ENCODE measurements around the gene LGMN.

The LGMN gene

GRCh38 chr14:92670643-92671366 lies 77.6 kb downstream of the LGMN start:
- H3K4me3 Mint-ChIP-seq = no peak overlapping the region
- H3K27me3 Mint-ChIP-seq (ENCODE audit: low read depth) = no peaks in the 10 kb centered on the region
- no peak overlapping the region for H3K27ac Mint-ChIP-seq
- H3K4me1 Mint-ChIP-seq (ENCODE audit: low read depth) = peaks cover 33% of the 10 kb centered on the region
- H3K36me3 Mint-ChIP-seq (ENCODE audit: low read depth) = peaks cover 32% of the 10 kb centered on the region
- no peaks in the 10 kb centered on the region for H3K9me3 Mint-ChIP-seq

GRCh38 chr14:92670160-92670559 lies 78.3 kb downstream of the LGMN start:
- H3K27me3 Mint-ChIP-seq (ENCODE audit: low read depth) = no peaks in the 10 kb centered on the region
- H3K4me3 Mint-ChIP-seq = no peak overlapping the region
- H3K27ac Mint-ChIP-seq = no peak overlapping the region
- peaks cover 29% of the 10 kb centered on the region for H3K4me1 Mint-ChIP-seq (ENCODE audit: low read depth)
- H3K9me3 Mint-ChIP-seq = no peaks in the 10 kb centered on the region
- H3K36me3 Mint-ChIP-seq (ENCODE audit: low read depth) = peaks cover 31% of the 10 kb centered on the region

GRCh38 chr14:92668276-92668973 lies 80.0 kb downstream of the LGMN start:
- Mint-ChIP-seq H3K27me3 (ENCODE audit: low read depth) (no peaks in the 10 kb centered on the region), H3K9me3 (no peaks in the 10 kb centered on the region), H3K36me3 (ENCODE audit: low read depth) (peaks cover 36% of the 10 kb centered on the region), H3K4me1 (ENCODE audit: low read depth) (peaks cover 30% of the 10 kb centered on the region), H3K27ac (no peak overlapping the region), H3K4me3 (no peak overlapping the region)

GRCh38 chr14:92666251-92666650 lies 82.2 kb downstream of the LGMN start:
- H3K4me3 Mint-ChIP-seq = no peak overlapping the region
- peaks cover 48% of the 10 kb centered on the region for H3K36me3 Mint-ChIP-seq (ENCODE audit: low read depth)
- H3K9me3 Mint-ChIP-seq = no peaks in the 10 kb centered on the region
- H3K27ac Mint-ChIP-seq = no peak overlapping the region
- H3K27me3 Mint-ChIP-seq (ENCODE audit: low read depth) = no peaks in the 10 kb centered on the region
- peaks cover 30% of the 10 kb centered on the region for H3K4me1 Mint-ChIP-seq (ENCODE audit: low read depth)

- H3K4me1 Mint-ChIP-seq (ENCODE audit: low read depth) = peaks cover 26% of the 10 kb centered on the region
- no peaks in the 10 kb centered on the region for H3K9me3 Mint-ChIP-seq
- no peak overlapping the region for H3K27ac Mint-ChIP-seq
- no peaks in the 10 kb centered on the region for H3K27me3 Mint-ChIP-seq (ENCODE audit: low read depth)
- no peak overlapping the region for H3K4me3 Mint-ChIP-seq
- H3K36me3 Mint-ChIP-seq (ENCODE audit: low read depth) = peaks cover 44% of the 10 kb centered on the region
These were observed 82.7 kb downstream of the LGMN start for GRCh38 chr14:92665661-92666110.

GRCh38 chr14:92663049-92663448 lies 85.4 kb downstream of the LGMN start:
- Mint-ChIP-seq H3K9me3 (no peaks in the 10 kb centered on the region), H3K36me3 (ENCODE audit: low read depth) (peaks cover 55% of the 10 kb centered on the region), H3K4me1 (ENCODE audit: low read depth) (peaks cover 18% of the 10 kb centered on the region), H3K27me3 (ENCODE audit: low read depth) (no peaks in the 10 kb centered on the region), H3K27ac (no peak overlapping the region), H3K4me3 (no peak overlapping the region)

GRCh38 chr14:92660571-92660970 lies 87.9 kb downstream of the LGMN start:
- H3K36me3 Mint-ChIP-seq (ENCODE audit: low read depth) = peaks cover 60% of the 10 kb centered on the region
- H3K4me1 Mint-ChIP-seq (ENCODE audit: low read depth) = peaks cover 34% of the 10 kb centered on the region
- H3K4me3 Mint-ChIP-seq = no peak overlapping the region
- H3K27ac Mint-ChIP-seq = no peak overlapping the region
- H3K9me3 Mint-ChIP-seq = no peaks in the 10 kb centered on the region
- H3K27me3 Mint-ChIP-seq (ENCODE audit: low read depth) = no peaks in the 10 kb centered on the region

- Mint-ChIP-seq H3K4me1 (ENCODE audit: low read depth) (peaks cover 40% of the 10 kb centered on the region), H3K36me3 (ENCODE audit: low read depth) (peaks cover 63% of the 10 kb centered on the region), H3K9me3 (no peaks in the 10 kb centered on the region), H3K27ac (no peak overlapping the region), H3K27me3 (ENCODE audit: low read depth) (no peaks in the 10 kb centered on the region), H3K4me3 (no peak overlapping the region)
These were observed 88.5 kb downstream of the LGMN start for GRCh38 chr14:92659765-92660561.

GRCh38 chr14:92658684-92659083 lies 89.7 kb downstream of the LGMN start:
- Mint-ChIP-seq H3K4me3 (no peak overlapping the region), H3K4me1 (ENCODE audit: low read depth) (peaks cover 42% of the 10 kb centered on the region), H3K27me3 (ENCODE audit: low read depth) (no peaks in the 10 kb centered on the region), H3K9me3 (no peaks in the 10 kb centered on the region), H3K36me3 (ENCODE audit: low read depth) (peaks cover 63% of the 10 kb centered on the region), H3K27ac (peak overlapping the region; percentile 12)

GRCh38 chr14:92658160-92658559 lies 90.3 kb downstream of the LGMN start:
- Mint-ChIP-seq H3K4me1 (ENCODE audit: low read depth) (peaks cover 47% of the 10 kb centered on the region), H3K27ac (no peak overlapping the region), H3K36me3 (ENCODE audit: low read depth) (peaks cover 67% of the 10 kb centered on the region), H3K4me3 (no peak overlapping the region), H3K9me3 (no peaks in the 10 kb centered on the region), H3K27me3 (ENCODE audit: low read depth) (no peaks in the 10 kb centered on the region)

- peaks cover 64% of the 10 kb centered on the region for H3K36me3 Mint-ChIP-seq (ENCODE audit: low read depth)
- H3K27me3 Mint-ChIP-seq (ENCODE audit: low read depth) = no peaks in the 10 kb centered on the region
- H3K27ac Mint-ChIP-seq = no peak overlapping the region
- no peaks in the 10 kb centered on the region for H3K9me3 Mint-ChIP-seq
- H3K4me3 Mint-ChIP-seq = no peak overlapping the region
- H3K4me1 Mint-ChIP-seq (ENCODE audit: low read depth) = peaks cover 49% of the 10 kb centered on the region
These were observed 90.8 kb downstream of the LGMN start for GRCh38 chr14:92657457-92658142.

GRCh38 chr14:92656306-92657081 lies 91.9 kb downstream of the LGMN start:
- no peaks in the 10 kb centered on the region for H3K9me3 Mint-ChIP-seq
- H3K4me3 Mint-ChIP-seq = peak overlapping the region; percentile 66
- H3K27me3 Mint-ChIP-seq (ENCODE audit: low read depth) = no peaks in the 10 kb centered on the region
- H3K4me1 Mint-ChIP-seq (ENCODE audit: low read depth) = peaks cover 52% of the 10 kb centered on the region
- H3K36me3 Mint-ChIP-seq (ENCODE audit: low read depth) = peaks cover 56% of the 10 kb centered on the region
- H3K27ac Mint-ChIP-seq = peak overlapping the region; percentile 47

GRCh38 chr14:92655419-92656201 lies 92.8 kb downstream of the LGMN start:
- H3K27ac Mint-ChIP-seq = peak overlapping the region; percentile 37
- H3K4me3 Mint-ChIP-seq = peak overlapping the region; percentile 66
- peaks cover 58% of the 10 kb centered on the region for H3K4me1 Mint-ChIP-seq (ENCODE audit: low read depth)
- H3K36me3 Mint-ChIP-seq (ENCODE audit: low read depth) = peaks cover 52% of the 10 kb centered on the region
- no peaks in the 10 kb centered on the region for H3K9me3 Mint-ChIP-seq
- H3K27me3 Mint-ChIP-seq (ENCODE audit: low read depth) = no peaks in the 10 kb centered on the region
